ENCODE results near the gene SPTLC1.
"Not testable (repeated sequence)": the region's sequence is repeated elsewhere in the genome, so short reads cannot be mapped to it uniquely, and the experiment has no call there.

SPTLC1 gene, protein sequence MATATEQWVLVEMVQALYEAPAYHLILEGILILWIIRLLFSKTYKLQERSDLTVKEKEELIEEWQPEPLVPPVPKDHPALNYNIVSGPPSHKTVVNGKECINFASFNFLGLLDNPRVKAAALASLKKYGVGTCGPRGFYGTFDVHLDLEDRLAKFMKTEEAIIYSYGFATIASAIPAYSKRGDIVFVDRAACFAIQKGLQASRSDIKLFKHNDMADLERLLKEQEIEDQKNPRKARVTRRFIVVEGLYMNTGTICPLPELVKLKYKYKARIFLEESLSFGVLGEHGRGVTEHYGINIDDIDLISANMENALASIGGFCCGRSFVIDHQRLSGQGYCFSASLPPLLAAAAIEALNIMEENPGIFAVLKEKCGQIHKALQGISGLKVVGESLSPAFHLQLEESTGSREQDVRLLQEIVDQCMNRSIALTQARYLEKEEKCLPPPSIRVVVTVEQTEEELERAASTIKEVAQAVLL

DNA sequence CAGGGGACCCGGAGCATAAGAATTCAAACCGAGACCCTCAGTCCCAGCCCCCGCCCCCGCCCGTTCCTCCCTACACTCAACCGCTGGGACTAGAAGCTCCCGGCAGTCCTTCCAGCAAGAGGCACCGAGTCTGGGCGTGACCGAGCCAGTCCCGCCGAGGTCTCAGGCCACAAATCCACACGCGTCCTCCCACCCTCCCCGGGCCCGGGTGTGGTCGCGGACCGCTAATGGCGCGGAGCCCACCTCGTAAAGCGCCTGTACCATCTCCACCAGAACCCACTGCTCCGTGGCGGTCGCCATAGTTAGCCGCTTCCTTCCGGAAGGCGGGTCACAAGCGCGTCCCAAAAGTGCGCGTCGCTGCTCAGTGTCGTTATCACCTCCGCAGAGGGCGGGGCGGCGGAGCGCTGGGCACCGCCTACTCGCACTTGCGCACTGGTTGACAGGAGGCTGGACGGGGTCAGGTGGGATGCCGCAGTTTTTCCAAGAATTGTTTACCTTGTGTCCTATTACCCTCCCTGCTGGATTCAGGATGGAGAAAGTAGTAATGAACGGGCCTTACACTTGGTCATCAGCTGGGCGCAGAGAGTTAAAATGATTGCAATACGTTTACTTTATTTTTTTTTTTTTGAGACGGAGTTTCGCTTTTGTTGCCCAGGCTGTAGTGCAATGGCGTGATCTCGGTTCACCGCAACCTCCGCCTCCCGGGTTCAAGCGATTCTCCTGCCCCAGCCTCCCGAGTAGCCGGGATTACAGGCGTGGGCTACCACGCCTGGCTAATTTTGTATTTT, at the start of gene SPTLC1:
Gene SPTLC1, minus strand, starts transcription at position 343 of the 788 bp plus-strand sequence. Its CDS starts 43 bp downstream, at position 300.
- peak; percentile 90 for FAIRE-seq

DNA sequence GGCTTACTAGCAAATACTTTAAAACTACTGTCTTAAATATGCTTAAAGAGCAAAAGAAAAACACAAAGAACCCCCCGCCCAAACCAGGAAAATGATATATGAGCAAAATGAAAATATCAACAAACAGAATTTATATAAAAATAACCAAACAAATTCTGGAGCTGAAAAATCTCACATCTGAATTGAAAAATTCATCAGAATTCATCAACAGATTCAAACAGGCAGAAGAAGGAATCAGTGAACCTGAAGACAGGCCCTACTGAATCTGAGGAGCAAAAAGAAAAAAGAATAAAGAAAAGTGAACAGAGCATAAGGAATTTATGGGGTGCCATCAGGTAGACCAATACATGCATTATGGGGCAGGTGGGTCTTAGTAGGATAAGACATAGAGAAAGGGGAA, 49.8 kb upstream of the SPTLC1 start:
- FAIRE-seq, result no peak

DNA sequence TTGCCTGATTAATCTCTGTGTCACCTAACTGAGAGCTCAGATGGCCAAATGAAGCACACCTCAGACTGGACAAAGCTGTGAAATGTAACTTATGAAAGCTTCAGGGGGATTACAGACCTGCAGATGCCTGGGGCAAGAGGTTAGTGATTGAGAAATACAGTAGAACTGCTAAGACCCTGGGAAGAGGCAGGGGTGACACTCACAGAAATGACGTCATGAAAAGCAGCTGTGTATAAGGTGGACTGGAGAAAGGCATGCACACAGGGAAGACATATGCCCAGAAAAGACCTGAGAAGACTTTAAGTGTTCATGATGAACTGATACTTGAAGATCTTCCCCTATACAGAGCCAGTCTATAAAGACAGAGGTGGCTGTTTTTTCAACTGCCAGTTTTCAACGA, 49.3 kb upstream of the SPTLC1 start:
- FAIRE-seq, result no peak

DNA sequence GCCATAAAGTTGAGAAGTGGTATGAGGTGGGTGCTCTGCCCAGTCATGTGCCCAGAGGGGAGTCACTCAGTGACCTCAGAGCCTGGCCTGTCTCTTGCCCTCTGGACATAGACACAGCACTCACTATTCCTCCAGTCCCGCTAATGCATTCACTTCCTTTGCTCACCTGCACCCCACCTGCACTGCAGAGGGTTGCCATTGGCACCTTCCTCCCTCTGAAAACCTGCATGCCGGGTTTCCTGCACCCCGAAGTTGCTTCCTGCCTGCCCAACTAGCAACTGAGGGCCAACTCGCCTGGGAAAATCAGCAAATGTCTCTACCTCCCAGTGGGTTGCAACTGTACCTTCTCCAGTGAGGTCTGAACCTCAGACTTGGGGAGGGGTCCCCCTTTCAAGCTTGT, 48.1 kb upstream of the SPTLC1 start:
- FAIRE-seq, result no peak

DNA sequence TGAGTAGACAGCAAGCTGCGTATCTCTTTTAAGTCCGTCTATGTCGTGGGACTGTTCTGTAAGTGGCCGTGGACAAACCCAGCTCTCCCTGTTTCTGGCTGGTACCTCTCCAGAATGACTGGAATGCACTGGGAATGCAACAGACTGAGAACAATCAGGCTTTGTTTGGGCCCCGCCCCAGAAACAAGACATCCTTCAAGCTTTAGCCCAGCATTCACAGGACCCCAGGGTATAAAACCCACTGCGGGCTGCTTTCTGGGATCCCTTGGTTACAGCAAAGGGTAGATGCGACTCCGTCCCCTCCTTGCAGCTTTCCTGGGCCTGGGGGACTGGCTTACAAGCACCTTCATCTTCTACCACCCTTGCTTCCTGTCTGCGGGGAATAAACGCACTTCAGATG, 45.6 kb upstream of the SPTLC1 start:
- FAIRE-seq, result no peak

DNA sequence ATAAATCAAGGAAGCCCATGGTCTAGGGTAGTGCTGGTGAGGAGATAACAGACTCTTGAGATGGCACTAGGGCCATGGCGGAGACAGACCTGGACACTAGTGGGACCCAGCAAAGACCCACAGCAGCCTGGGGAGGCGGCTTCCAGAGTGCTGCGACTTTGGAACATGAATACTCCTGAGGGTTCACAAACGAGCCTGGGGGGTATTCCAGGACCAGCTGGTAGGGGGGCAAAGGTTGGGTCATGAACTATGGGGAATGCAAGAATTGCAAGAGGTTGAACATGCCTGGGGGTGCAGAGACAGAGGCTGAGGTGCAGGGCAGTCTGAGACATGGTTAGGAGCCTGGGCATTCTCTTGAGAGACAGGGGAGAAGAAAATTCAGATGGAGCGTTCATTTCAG, 43.8 kb upstream of the SPTLC1 start:
- no peak for FAIRE-seq

DNA sequence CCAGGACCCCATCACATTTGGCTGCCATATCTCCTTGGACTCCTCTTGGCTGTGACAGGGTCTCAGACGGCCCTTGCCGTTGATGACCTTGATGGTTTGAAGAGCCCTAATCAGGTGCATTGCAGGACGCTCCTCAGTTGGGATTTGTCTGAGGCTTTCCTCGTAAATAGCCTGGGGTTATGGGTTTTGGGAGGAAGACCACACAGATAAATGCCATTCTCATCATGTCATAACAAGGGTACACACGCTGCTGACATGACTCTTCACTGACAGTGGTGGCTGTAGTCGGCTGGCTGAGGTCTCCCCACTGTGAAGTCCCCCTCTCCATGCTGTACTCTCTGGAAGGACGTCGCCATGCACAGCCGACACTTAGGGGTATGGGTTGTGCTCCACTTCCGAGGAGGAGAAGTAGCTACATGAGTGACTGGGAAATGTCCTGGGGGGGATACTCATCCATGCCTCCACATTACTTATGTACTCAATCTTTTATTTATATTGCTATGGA, 42.9 kb upstream of the SPTLC1 start:
- FAIRE-seq, result no peak

DNA sequence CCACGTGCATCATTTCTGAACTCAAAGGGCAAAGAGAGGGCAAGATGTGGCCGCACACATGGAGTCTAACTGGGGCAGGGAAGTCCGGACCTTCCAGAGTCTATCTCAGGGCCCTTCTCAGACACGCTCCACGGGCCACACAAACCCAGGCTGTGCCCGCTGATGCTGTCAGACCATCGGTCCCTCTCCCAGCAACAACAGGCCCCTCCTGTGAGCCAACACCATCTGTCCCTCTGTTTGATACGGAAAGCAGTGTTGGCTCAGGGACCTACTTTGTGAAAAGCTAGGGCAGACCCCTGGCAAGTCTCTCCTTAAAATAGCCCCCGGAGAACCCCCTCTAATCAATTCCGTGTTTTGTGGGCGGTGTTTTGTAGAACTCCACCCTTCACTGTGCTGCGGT, 40.5 kb upstream of the SPTLC1 start:
- not testable (repeated sequence) for FAIRE-seq

DNA sequence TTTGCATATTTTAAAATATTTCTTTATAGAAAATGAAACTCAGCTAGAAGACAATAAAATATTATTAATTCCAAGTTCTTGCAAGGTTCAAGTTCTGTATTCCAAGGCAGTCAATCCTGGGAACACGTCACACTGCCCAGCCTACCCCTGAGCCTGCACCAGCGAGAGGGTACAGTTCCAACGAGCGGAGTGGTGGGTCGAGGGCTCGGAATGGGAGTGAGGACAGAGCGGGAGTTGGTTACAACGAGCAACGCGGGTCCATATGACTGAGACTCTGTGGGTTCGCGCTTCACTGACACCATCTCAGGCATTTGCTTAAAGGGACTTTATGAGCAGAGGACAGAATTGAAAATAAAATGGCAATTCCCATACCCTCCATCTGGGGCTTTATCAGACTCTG, 40.0 kb upstream of the SPTLC1 start:
- FAIRE-seq, result no peak

DNA sequence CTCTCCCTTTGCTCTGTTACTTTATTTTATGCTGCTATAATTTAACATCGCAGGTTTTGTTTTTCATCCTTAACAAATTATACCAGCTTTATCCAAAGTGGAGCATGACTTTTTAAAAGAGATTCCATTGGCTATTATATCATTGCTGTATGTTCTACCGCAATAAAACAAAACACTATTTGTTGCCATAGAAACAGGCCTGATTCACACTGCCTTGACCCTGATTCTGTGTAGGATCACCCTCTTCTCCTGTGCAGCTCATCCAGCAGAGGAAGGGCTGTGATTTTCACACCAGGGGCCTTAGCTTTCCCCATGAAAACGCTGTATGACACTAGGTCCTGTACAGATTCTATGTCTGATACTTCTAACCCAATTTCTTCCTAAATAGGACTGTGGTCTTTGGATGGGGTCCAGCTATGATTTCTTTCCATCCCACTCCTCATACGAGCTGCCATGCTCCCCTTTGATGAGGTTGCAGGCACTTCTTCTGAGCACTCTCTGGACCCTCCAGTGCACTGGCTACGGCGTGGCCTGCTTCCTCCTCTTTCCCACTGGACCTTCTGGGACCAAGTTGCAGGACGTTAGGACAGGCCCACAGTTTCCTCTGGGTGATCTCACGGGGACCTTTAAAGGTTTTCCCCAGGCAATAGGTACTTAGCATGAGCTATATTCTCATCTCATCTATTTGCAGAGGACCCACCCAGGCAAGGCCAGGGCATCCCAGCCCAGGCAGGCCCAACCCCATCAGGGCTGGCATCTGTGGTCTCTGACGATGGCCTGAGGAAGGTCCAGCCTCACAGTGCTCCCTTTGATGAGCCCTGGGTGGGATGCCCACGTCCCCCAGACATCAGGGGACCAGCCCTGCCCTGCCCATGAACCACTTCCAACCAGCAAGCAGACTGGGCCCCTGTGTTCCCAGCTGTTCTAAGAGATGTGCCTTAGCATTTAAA, 38.5 kb upstream of the SPTLC1 start:
- FAIRE-seq, result not testable (repeated sequence)

DNA sequence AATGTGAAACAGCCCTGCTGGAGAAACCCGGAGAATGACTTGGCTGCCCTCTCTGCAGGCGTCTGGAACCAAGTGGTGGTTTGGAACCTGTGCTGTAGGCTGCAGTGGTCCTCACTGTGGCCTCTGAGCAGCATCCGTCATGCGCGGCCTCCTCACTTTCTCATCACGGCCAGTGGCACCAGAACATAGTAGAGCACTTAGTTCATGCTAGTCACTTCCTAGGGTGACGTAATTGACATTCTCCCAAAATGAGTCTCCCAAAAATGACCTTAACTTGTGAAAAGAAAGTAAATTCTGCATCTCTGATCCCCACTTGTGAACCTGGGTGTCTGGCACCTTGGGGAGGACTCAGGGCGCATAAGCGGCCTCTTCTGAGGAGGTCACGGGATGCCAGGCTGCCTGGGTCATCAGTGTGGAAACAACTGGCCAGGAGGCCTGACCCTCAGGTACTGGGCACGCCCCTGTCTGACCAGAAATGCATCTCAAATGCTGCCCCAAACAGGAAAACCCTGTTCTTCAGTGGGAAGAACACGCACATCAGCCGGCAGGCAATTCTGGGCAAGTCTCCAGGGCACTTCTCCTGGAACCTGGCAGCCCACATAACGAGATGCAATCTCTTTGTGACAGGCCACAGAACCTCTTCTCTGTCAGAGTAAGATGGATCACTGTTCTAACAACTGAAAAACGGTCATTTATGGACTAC, 36.6 kb upstream of the SPTLC1 start:
- FAIRE-seq, result no peak

DNA sequence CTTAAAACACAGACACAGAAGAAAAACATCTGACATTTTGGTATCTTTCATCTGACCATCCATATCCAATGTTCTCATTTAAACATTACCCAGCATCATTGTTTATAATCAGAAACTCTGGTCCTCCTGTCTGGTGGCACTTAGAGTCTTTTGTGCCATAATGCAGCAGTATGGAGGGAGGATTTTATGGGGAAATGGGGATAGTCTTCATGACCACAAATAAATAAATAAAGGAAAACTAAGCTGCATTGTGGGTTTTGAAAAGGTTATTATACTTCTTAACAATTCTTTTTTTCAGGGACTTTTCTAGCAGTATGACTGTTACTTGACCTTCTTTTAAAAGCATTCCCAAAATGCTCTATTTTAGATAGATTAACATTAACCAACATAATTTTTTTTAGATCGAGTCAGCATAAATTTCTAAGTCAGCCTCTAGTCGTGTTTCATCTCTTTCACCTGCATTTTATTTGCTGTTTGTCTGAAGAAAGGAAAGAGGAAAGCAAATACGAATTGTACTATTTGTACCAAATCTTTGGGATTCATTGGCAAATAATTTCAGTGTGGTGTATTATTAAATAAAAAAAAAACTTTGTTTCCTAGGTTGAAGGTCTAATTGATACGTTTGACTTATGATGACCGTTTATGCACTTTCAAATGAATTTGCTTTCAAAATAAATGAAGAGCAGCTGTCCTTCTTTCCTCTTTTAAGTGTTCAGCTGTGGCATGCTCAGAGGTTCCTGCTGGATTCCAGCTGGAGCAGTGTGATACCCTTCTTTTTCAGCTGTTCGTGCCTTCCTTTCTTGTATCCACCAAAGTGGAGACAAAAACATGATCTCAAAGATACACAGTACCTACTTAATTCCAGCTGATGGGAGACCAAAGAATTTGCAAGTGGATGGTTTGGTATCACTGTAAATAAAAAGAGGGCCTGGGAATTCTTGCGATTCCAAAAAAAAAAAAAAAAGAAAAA, 35.6 kb upstream of the SPTLC1 start:
- FAIRE-seq, result peak; percentile 71

DNA sequence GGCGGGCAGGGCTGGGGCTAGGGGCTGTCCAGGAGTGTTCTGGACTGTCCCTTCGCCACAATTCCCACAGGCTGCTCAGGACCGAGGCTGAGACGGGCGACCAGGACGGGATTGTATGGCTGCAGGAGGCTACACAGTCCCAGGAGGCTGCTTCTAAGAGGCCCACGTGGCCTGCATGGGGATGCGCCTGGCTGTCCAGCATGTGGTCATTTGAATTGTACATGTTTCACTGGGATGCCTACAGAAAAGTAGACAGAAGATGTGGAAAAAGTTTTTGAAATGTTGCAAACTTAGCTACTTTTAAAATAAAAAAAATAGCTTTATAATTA, 32.6 kb upstream of the SPTLC1 start:
- no peak for FAIRE-seq

DNA sequence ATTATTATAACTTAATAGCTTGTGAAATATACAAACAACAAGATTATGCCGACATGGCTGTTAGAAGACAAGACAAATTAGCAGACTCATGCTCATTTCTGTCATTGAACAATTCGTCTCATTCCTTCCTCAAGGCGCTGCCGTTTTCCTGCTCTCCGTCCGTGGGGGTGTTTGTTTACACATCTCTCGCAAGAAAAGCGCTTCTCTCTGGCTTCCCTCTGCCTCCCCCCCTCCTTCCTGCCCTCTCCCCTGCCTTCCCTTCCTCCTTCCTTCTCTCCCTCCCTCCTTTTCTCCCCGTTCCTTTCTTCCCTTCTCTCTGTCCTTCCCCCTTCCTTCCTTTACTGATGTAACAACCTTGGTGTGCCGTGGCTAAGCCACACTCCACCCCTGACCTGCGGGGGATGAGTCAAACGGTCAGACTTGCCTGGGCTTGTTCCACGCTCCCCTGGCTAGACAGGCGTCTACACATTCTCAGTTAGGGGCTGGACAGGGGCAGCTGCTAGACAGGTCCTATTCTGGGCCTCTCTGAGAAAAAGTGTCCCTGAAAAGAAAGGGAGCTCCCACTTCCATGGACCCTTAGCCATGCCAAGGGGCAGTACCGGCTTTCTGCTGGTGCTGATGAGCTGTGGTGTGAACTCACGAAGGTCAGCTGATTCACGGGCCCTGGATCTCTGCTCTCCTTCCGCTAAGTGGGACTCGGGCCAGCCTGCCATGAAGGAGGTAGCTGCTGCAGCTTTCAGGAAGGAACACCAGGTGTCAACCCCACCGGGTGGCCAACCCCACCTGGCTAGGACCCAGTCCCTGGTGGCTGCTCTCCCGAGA, 32.0 kb upstream of the SPTLC1 start:
- no peak for FAIRE-seq

DNA sequence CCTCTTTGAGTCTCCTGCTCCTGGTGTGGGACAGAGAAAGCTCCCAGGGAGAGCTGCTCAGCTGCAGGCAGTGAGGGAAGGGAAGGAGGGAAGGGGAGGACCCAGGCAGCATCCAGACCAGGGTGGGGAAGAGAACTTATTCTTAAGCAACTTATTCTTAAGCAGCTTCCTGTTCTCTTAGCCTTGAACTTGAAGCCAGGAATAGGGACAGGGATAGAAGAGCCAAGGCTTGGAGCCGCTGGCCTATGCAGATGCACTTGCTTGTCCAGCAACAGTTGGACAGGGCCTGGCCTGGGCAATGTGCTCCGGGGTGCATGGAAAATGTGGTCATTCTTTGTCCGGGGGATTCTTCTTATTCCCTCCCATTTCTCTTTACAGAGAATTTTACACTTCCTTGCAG, 31.4 kb upstream of the SPTLC1 start:
- FAIRE-seq, result no peak

DNA sequence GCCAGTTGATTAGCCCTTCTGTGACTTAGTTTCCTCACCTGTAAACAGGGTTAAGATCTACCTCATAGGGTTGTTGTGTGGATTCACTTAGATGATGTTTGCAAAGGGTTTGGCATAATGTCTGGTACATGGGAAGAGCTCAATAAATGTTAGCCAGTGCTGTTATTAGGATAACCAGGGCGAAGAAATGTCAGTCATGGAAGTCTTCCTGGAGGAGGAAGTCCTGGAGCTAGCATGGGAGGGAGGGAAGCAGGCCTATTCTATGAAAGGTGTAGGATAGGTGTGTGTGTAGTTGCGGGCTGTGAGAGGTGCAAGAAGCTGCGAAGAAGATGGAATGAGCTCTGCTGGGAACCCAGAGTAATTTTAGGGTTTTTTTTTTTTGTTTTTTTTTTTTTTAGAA, 30.6 kb upstream of the SPTLC1 start:
- not testable (repeated sequence) for FAIRE-seq

DNA sequence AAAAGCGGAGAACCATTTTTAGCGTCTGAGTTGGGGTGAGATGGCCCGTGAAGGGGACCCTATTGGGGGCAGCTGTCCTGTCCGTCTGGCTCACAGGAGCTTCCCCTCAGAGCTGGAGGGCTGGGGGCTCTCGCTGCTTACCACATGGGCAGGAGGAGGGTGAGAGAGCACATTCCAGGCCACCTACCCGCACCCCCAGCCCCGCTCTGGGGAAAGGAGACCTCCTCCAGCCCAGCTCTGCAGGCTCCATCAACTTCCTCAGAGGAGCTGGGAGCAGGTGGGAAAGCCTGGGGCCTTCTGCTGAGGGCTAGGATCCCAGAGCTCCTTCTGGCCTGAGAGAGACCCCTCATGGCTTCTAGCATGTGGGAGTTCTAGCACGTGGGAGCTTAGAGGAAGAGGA, 27.1 kb upstream of the SPTLC1 start:
- FAIRE-seq, result no peak

DNA sequence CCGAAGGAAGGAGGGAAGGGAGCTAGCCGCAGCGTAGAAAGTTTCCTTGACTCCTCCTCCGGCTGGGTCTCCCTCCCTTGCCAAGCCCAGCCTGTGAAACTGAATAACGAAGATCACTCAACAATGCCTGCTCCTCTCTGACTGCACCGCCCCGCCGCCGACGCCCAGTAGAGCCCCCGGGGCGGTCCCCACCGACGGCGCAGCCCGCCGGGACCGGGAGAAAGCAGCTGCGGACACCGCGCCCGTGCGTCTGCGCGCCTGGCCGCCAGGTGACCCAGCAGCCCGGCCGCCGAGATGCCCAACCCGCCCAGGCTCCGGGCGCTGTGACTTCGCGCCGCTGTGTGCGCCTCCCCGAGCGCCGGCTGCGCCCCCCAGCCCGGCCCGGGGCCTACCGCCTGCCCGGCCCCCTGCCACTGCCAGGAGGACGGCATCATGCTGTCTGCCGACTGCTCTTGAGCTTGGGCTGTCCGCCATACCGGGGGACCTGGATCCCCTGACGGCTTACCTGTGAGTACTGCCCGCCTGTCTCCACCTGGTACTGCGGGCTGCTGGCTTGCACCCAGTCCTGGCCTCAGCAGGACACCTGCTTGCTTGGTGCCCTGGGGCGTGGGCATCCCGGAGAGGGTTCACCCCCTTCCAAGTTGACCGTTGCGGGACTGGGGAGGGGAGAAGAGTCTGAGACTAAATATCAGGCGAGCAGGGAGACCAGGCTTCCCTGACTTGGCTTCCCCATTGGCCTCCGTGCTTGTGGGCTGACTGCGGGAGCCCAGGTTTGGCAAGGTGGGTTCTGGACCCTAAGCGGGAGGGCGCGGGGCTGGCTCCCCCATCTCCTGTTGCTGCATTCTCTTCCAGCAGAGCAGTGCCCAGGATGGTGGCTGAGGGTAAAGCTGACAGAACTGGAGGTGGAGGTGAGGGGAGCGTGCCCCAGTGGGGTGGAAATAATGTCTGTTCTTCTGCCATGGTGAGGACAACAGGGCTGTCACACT, 26.2 kb upstream of the SPTLC1 start:
- FAIRE-seq, result no peak

DNA sequence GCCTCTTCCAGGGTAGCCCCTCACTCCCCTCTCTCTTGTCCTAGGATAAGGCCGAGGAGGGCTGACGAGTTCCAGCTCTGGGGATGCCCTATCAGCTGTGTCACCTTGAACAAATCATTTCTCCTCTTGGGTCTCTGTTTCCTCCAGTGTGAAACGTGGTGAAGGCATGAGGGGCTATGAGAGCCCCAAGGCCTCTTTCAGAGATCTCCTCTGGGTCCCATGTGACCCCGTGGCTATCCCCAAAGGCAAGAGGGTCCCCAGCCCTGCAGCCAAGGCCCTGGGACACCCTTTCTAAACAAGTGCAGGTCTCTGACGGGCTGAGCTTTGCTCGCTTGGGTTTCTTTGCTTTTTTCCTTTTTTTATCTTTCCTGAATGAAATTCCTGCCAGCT, 25.5 kb upstream of the SPTLC1 start:
- no peak for FAIRE-seq

Measured in endometrium (tissue), 2 donors.